Endodermal cell (in vitro differentiated cells): Measurements from ENCODE around the gene PRMT7. TPM values are rescaled to one million over a fixed set of nuclear protein-coding genes. Genes with fewer than 3 reads are reported as not detected.

Experiments
- DNase-seq: peaks from one replicate; pipeline ENCODE4 v3.0.0-alpha.2; 2017
- H3K27ac ChIP-seq: 2 replicates; pipeline ENCODE4 v1.5.1; 2013; ENCODE audit warnings: mild to moderate bottlenecking, low read depth, low read length, moderate library complexity
- H3K27me3 ChIP-seq: 2 replicates; pipeline ENCODE4 v1.6.1; 2013; ENCODE audit warnings: mild to moderate bottlenecking, low read length, moderate library complexity; ENCODE audit not compliant: insufficient read depth, control insufficient read depth, poor library complexity, severe bottlenecking
- H3K36me3 ChIP-seq: 2 replicates; pipeline ENCODE4 v1.7.0; 2013; ENCODE audit warnings: mild to moderate bottlenecking, low read length, moderate library complexity; ENCODE audit not compliant: control insufficient read depth, insufficient read depth
- H3K4me1 ChIP-seq: one replicate; pipeline ENCODE4 v1.7.0; 2013; ENCODE audit warnings: low read length; ENCODE audit not compliant: control insufficient read depth, insufficient read depth
- H3K4me3 ChIP-seq: 2 replicates; pipeline ENCODE4 v1.5.1; 2013; ENCODE audit warnings: mild to moderate bottlenecking, low read length, moderate library complexity
- H3K9ac ChIP-seq: 2 replicates; pipeline ENCODE4 v1.6.1; 2013; ENCODE audit warnings: mild to moderate bottlenecking, low read length, moderate library complexity; ENCODE audit not compliant: poor library complexity, severe bottlenecking; ENCODE audit errors: extremely low read depth
- H3K9me3 ChIP-seq: 2 replicates; pipeline ENCODE4 v1.6.1; 2013; ENCODE audit warnings: mild to moderate bottlenecking, low read length, moderate library complexity; ENCODE audit not compliant: control insufficient read depth
- H3K27ac Mint-ChIP-seq: 2 replicates; pipeline ENCODE4 v1.8.0; 2020; ENCODE audit warnings: mixed read lengths
- H3K27me3 Mint-ChIP-seq: 2 replicates; pipeline ENCODE4 v1.8.0; 2021; ENCODE audit warnings: mild to moderate bottlenecking, mixed read lengths; ENCODE audit not compliant: insufficient read depth
- H3K36me3 Mint-ChIP-seq: 2 replicates; pipeline ENCODE4 v1.8.0; 2020; ENCODE audit warnings: low read depth, mixed read lengths
- H3K4me1 Mint-ChIP-seq: 2 replicates; pipeline ENCODE4 v1.8.0; 2020; ENCODE audit warnings: mixed read lengths
- H3K4me3 Mint-ChIP-seq: 2 replicates; pipeline ENCODE4 v1.8.0; 2020; ENCODE audit warnings: mild to moderate bottlenecking, moderate library complexity, mixed read lengths
- H3K9me3 Mint-ChIP-seq: 2 replicates; pipeline ENCODE4 v1.8.0; 2020; ENCODE audit warnings: mild to moderate bottlenecking, mixed read lengths
- WGBS, 2 experiments: methylation state at CpG; one replicate each; pipeline versions ENCODE4 v1.1.5 to v1.1.7; 2013; ENCODE audit warnings: missing lambda C conversion rate in 2 of 2, mixed read lengths in 1 of 2; ENCODE audit not compliant: insufficient coverage in 1 of 2, insufficient read length in 1 of 2; 5-methylcytosine and 5-hydroxymethylcytosine counted together
- total RNA-seq, 2 donors: library from RNA; stranded (reverse); fragmentation: NEBNext Ultra II Directional in 1 of 2; extraction: Animal tissue kit (Norgen Biotek cat#: 25700) in 1 of 2; gene quantifications; 2 replicates in 1 of 2; 3 replicates in 1 of 2; pipeline ENCODE4 v1.2.1, GENCODE V29; 2021
- TF ChIP-seq, protein P1 (sequence below): fragments of 200-600 bp; sonication (generic); conservative IDR thresholded peaks from 2 replicates; pipeline ENCODE4 v1.5.0; 2021; ENCODE audit warnings: antibody characterized with exemption, mild to moderate bottlenecking

Gene PRMT7
- total RNA-seq, 2 donors from 2014 or later = 63.9 to 68.5 TPM

DNA sequence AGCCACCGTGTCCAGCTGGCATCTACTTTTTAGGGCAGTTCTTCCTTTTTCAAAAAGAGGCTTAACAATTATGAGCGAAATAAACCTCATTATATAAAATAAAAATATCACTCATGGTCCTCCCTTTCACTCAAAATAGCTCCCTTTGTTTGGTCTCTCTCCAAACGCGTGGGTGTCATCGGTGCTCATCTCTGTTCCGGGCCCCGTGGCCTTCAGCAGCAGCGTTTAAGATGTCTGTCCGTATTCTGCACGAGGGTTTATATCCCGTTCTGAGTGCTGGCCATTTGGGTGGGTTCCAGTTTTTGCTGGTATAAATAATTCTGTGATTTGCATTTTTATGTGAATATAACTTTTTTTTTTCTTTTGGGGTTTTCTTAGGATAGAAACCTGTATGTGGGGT lies 33.4 kb downstream of the PRMT7 start:
- H3K36me3 ChIP-seq = peaks cover 89% of the 10 kb centered on the region
- no peaks in the 10 kb centered on the region for H3K9me3 ChIP-seq
- H3K4me1 ChIP-seq = no peaks in the 10 kb centered on the region
- TF ChIP-seq, protein P1, sequence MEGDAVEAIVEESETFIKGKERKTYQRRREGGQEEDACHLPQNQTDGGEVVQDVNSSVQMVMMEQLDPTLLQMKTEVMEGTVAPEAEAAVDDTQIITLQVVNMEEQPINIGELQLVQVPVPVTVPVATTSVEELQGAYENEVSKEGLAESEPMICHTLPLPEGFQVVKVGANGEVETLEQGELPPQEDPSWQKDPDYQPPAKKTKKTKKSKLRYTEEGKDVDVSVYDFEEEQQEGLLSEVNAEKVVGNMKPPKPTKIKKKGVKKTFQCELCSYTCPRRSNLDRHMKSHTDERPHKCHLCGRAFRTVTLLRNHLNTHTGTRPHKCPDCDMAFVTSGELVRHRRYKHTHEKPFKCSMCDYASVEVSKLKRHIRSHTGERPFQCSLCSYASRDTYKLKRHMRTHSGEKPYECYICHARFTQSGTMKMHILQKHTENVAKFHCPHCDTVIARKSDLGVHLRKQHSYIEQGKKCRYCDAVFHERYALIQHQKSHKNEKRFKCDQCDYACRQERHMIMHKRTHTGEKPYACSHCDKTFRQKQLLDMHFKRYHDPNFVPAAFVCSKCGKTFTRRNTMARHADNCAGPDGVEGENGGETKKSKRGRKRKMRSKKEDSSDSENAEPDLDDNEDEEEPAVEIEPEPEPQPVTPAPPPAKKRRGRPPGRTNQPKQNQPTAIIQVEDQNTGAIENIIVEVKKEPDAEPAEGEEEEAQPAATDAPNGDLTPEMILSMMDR = no peak
- 92 to 95% methylated on average over 8 to 11 of the region's 11 CpGs for whole genome bisulfite sequencing, 2 experiments
- H3K27ac Mint-ChIP-seq = no peak overlapping the region
- no peak overlapping the region for H3K4me3 ChIP-seq
- no peaks in the 10 kb centered on the region for H3K4me1 Mint-ChIP-seq
- no peaks in the 10 kb centered on the region for H3K9me3 Mint-ChIP-seq
- no peaks in the 10 kb centered on the region for H3K27me3 ChIP-seq
- H3K4me3 Mint-ChIP-seq = no peak overlapping the region
- H3K27me3 Mint-ChIP-seq = no peaks in the 10 kb centered on the region
- DNase-seq = no peak
- H3K9ac ChIP-seq = no peak overlapping the region
- peaks cover 70% of the 10 kb centered on the region for H3K36me3 Mint-ChIP-seq
- no peak overlapping the region for H3K27ac ChIP-seq

DNA sequence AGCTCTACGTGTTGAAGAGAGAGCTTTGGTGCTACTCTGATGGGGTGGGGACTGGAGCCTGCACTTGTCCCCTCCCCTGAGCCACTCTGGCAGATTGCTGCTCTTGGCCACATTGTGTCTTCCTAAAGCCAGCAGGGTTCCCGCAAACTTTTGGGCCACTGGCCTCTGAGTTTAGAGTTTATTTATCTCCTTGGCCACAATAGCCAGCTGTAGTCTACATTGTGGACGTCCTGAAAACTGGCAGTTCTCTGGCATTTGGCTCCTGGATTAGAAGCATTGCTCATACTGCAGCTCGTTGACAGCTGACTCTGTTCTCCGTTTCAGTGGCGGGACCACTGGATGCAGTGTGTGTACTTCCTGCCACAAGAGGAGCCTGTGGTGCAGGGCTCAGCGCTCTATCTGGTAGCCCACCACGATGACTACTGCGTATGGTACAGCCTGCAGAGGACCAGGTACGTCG lies 34.6 kb downstream of the PRMT7 start:
- Mint-ChIP-seq H3K27ac (no peak overlapping the region), H3K4me3 (no peak overlapping the region), H3K27me3 (no peaks in the 10 kb centered on the region), H3K4me1 (no peaks in the 10 kb centered on the region), H3K36me3 (peaks cover 68% of the 10 kb centered on the region), H3K9me3 (no peaks in the 10 kb centered on the region)
- Histone ChIP-seq H3K27me3 (no peaks in the 10 kb centered on the region), H3K4me1 (no peaks in the 10 kb centered on the region), H3K9ac (no peak overlapping the region), H3K27ac (no peak overlapping the region), H3K9me3 (no peaks in the 10 kb centered on the region), H3K4me3 (no peak overlapping the region), H3K36me3 (peaks cover 89% of the 10 kb centered on the region)
- 93 to 96% methylated on average over 10 to 11 of the region's 11 CpGs for WGBS, 2 experiments
- TF ChIP-seq, protein P1 = no peak
- no peak for DNase-seq

DNA sequence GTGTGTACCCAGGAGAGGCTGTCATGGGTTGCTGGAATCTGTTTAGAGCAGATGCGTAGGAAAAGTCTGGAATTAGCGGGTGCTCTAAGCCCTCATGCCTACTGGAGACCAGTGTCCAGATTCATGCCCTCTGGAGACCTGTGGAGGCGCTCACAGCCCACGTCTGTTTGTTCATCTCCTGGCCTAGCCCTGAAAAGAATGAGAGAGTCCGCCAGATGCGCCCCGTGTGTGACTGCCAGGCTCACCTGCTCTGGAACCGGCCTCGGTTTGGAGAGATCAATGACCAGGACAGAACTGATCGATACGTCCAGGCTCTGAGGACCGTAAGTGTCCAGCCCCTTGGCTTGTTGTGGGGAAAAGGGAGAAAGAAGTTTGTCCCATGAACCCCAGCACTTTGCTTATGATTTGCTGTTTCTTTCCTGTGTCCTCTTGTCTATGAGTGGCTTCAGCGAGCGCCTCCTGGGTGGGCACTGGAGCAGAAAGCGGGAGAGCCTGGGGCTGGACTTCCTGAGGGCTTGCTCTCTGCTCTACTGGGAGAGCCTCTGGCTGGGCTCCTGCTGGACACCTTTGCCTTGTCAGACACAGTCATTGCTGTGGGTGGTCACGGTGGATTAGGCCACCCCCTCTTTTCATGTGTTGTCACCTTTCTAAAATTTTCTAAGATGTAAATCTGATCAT lies 35.3 kb downstream of the PRMT7 start:
- Histone ChIP-seq H3K4me3 (no peak overlapping the region), H3K27me3 (no peaks in the 10 kb centered on the region), H3K4me1 (no peaks in the 10 kb centered on the region), H3K9ac (no peak overlapping the region), H3K36me3 (peaks cover 88% of the 10 kb centered on the region), H3K27ac (no peak overlapping the region), H3K9me3 (no peaks in the 10 kb centered on the region)
- no peak for DNase-seq
- Mint-ChIP-seq H3K4me1 (no peaks in the 10 kb centered on the region), H3K36me3 (peaks cover 64% of the 10 kb centered on the region), H3K9me3 (no peaks in the 10 kb centered on the region), H3K27ac (no peak overlapping the region), H3K27me3 (no peaks in the 10 kb centered on the region), H3K4me3 (no peak overlapping the region)
- TF ChIP-seq, protein P1 = no peak
- 95 to 96% methylated on average over 16 of the region's 16 CpGs for WGBS, 2 experiments
